HEK293 (cell line): ENCODE data around the gene RNF34.

Source experiments
- BCL11A ChIP-seq: fragments of 450-650 bp; formaldehyde crosslinking; IDR thresholded peaks from 2 replicates; pipeline ENCODE4 v1.5.1; 2016; ENCODE audit warnings: low read depth, missing biosample characterization, missing genetic modification characterization
- EGR2 ChIP-seq: fragments of 450-650 bp; formaldehyde crosslinking; IDR thresholded peaks from 2 replicates; pipeline ENCODE4 v1.5.1; 2016; ENCODE audit warnings: low read depth, missing biosample characterization, missing genetic modification characterization
- KLF16 ChIP-seq: fragments of 450-650 bp; formaldehyde crosslinking; IDR thresholded peaks from 2 replicates; pipeline ENCODE4 v1.5.1; 2017; ENCODE audit warnings: missing biosample characterization, missing genetic modification characterization
- KLF8 ChIP-seq: fragments of 450-650 bp; formaldehyde crosslinking; IDR thresholded peaks from 2 replicates; pipeline ENCODE4 v1.5.1; 2016; ENCODE audit warnings: missing biosample characterization, missing genetic modification characterization
- OSR2 ChIP-seq: fragments of 450-650 bp; formaldehyde crosslinking; IDR thresholded peaks from 2 replicates; pipeline ENCODE4 v1.5.1; 2016; ENCODE audit warnings: missing biosample characterization, missing genetic modification characterization
- PRDM2 ChIP-seq: fragments of 450-650 bp; formaldehyde crosslinking; IDR thresholded peaks from 2 replicates; pipeline ENCODE4 v1.5.1; 2016; ENCODE audit warnings: missing biosample characterization, missing genetic modification characterization, borderline replicate concordance
- REST ChIP-seq: fragments of 450-650 bp; formaldehyde crosslinking; IDR thresholded peaks from 2 replicates; pipeline ENCODE4 v1.5.1; 2016; ENCODE audit warnings: missing biosample characterization, missing genetic modification characterization
- SALL2 ChIP-seq: fragments of 450-650 bp; formaldehyde crosslinking; IDR thresholded peaks from 2 replicates; pipeline ENCODE4 v1.5.0; 2017; ENCODE audit warnings: missing biosample characterization, mild to moderate bottlenecking, missing genetic modification characterization, borderline replicate concordance
- SP2 ChIP-seq: fragments of 450-650 bp; formaldehyde crosslinking; IDR thresholded peaks from 2 replicates; pipeline ENCODE4 v1.5.1; 2016; ENCODE audit warnings: missing biosample characterization, missing genetic modification characterization
- TCF7L2 ChIP-seq: IDR thresholded peaks from 2 replicates; pipeline ENCODE4 v1.6.1; 2011; ENCODE audit warnings: low read depth, mild to moderate bottlenecking, inconsistent platforms, low read length, moderate library complexity, borderline replicate concordance
- ZBTB6 ChIP-seq: fragments of 450-650 bp; formaldehyde crosslinking; IDR thresholded peaks from 2 replicates; pipeline ENCODE4 v1.5.1; 2017; ENCODE audit warnings: missing biosample characterization, missing genetic modification characterization
- ZFP37 ChIP-seq: fragments of 450-650 bp; formaldehyde crosslinking; IDR thresholded peaks from 2 replicates; pipeline ENCODE4 v1.5.1; 2016; ENCODE audit warnings: missing biosample characterization, missing genetic modification characterization
- ZFP41 ChIP-seq: fragments of 450-650 bp; formaldehyde crosslinking; IDR thresholded peaks from 2 replicates; pipeline ENCODE4 v1.5.1; 2016; ENCODE audit warnings: missing biosample characterization, missing genetic modification characterization, borderline replicate concordance
- ZIC2 ChIP-seq: fragments of 450-650 bp; formaldehyde crosslinking; IDR thresholded peaks from 2 replicates; pipeline ENCODE4 v1.5.1; 2016; ENCODE audit warnings: missing biosample characterization, missing genetic modification characterization
- ZNF112 ChIP-seq: fragments of 450-650 bp; formaldehyde crosslinking; IDR thresholded peaks from 2 replicates; pipeline ENCODE4 v1.5.0; 2017; ENCODE audit warnings: missing biosample characterization, missing genetic modification characterization
- ZNF148 ChIP-seq: fragments of 450-650 bp; formaldehyde crosslinking; IDR thresholded peaks from 2 replicates; pipeline ENCODE4 v1.5.0; 2017; ENCODE audit warnings: missing biosample characterization, missing genetic modification characterization, borderline replicate concordance
- ZNF324 ChIP-seq: fragments of 450-650 bp; formaldehyde crosslinking; IDR thresholded peaks from 2 replicates; pipeline ENCODE4 v1.5.1; 2016; ENCODE audit warnings: missing biosample characterization, missing genetic modification characterization
- ZNF600 ChIP-seq: fragments of 450-650 bp; formaldehyde crosslinking; IDR thresholded peaks from 2 replicates; pipeline ENCODE4 v1.5.1; 2016; ENCODE audit warnings: missing biosample characterization, missing genetic modification characterization
- ZNF626 ChIP-seq: fragments of 450-650 bp; sonication (Bioruptor Pico); formaldehyde crosslinking; IDR thresholded peaks from 2 replicates; pipeline ENCODE4 v1.5.1; 2018; ENCODE audit warnings: missing biosample characterization, missing genetic modification characterization, inconsistent platforms
- ZNF645 ChIP-seq: fragments of 450-650 bp; formaldehyde crosslinking; IDR thresholded peaks from 2 replicates; pipeline ENCODE4; 2016; ENCODE audit warnings: missing biosample characterization, missing genetic modification characterization
- ZSCAN18 ChIP-seq: fragments of 450-650 bp; formaldehyde crosslinking; IDR thresholded peaks from 2 replicates; pipeline ENCODE4 v1.5.1; 2016; ENCODE audit warnings: missing biosample characterization, missing genetic modification characterization
- ZXDB ChIP-seq: fragments of 450-650 bp; formaldehyde crosslinking; IDR thresholded peaks from 2 replicates; pipeline ENCODE4 v1.5.1; 2016; ENCODE audit warnings: missing biosample characterization, missing genetic modification characterization

The RNF34 gene

GRCh38 chr12:121351820-121352681, 47.9 kb upstream of the RNF34 start, which contains the start of gene ANAPC5 (continued):
- peak; percentile 41; the same call in 1 of the 2 replicates for TF ChIP-seq ZSCAN18
- TF ChIP-seq ZNF112 (tag by site-specific recombination): no peak
- TF ChIP-seq KLF8 (tag by site-specific recombination): peak; percentile 97
- peak; percentile 66 for TF ChIP-seq REST (tag by site-specific recombination)
- TF ChIP-seq ZIC2 (tag by site-specific recombination): no peak
- TF ChIP-seq ZNF324 (tag by site-specific recombination): 0 out of 2 replicates have a peak, but pooled peaks have one; percentile 40
- TF ChIP-seq ZNF148 (tag by site-specific recombination): 0 out of 2 replicates have a peak, but pooled peaks have one; percentile 38
- TF ChIP-seq ZBTB6 (tag by site-specific recombination): peak; percentile 72; the same call in 1 of the 2 replicates
- TF ChIP-seq PRDM2 (tag by site-specific recombination): 0 out of 2 replicates have a peak, but pooled peaks have one; percentile 45
- TF ChIP-seq SALL2 (tag by site-specific recombination): no peak
- TF ChIP-seq TCF7L2: no peak
- TF ChIP-seq OSR2 (tag by site-specific recombination): peak; percentile 63; the same call in 1 of the 2 replicates
- TF ChIP-seq EGR2: peak; percentile 88
- peak; percentile 92 for TF ChIP-seq ZNF600
- TF ChIP-seq ZNF645: no peak
- no peak for TF ChIP-seq ZFP41 (tag by site-specific recombination)
- TF ChIP-seq ZFP37 (tag by site-specific recombination): peak; percentile 75; the same call in 1 of the 2 replicates
- TF ChIP-seq SP2 (tag by site-specific recombination): peak; percentile 99
- TF ChIP-seq ZXDB (tag by site-specific recombination): peak; percentile 98
- TF ChIP-seq BCL11A (tag by site-specific recombination): no peak
- TF ChIP-seq ZNF626 (tag by site-specific recombination): no peak
- peak; percentile 96 for TF ChIP-seq KLF16 (tag by site-specific recombination)
